HG02885 (cell line): ENCODE data around the gene MARF1.
"Not testable (repeated sequence)": the region's sequence is repeated elsewhere in the genome, so short reads cannot be mapped to it uniquely, and the experiment has no call there.

Experiments
- ATAC-seq: cut with Tn5 transposase; IDR thresholded peaks from one replicate; pipeline ENCODE4 v1.9.1; 2021; ENCODE audit warnings: mild to moderate bottlenecking; ENCODE audit not compliant: unreplicated experiment, poor library complexity

MARF1 gene

GRCh38 chr16:15655561-15655960, 12.6 kb upstream of the MARF1 start:
- ATAC-seq = not testable (repeated sequence)

- ATAC-seq = no peak
These were observed 11.6 kb upstream of the MARF1 start for GRCh38 chr16:15654591-15654990.

- ATAC-seq = no peak
These were observed 10.3 kb upstream of the MARF1 start for GRCh38 chr16:15653227-15653626.

- no peak for ATAC-seq
These were observed 9.5 kb upstream of the MARF1 start for GRCh38 chr16:15652293-15653001.

- ATAC-seq = peak; percentile 29
These were observed 7.8 kb upstream of the MARF1 start for GRCh38 chr16:15650698-15651171.

GRCh38 chr16:15650019-15650697, 7.2 kb upstream of the MARF1 start, which contains the start of gene NDE1:
TSS of gene NDE1 (plus strand) at chr16:15650245. CDS start at chr16:15664779, 14,534 bp downstream.
- peak; percentile 79 for ATAC-seq

GRCh38 chr16:15649727-15650018, 6.7 kb upstream of the MARF1 start:
- ATAC-seq = no peak

GRCh38 chr16:15649311-15649710, 6.4 kb upstream of the MARF1 start:
- not testable (repeated sequence) for ATAC-seq

- ATAC-seq = no peak
These were observed 5.3 kb upstream of the MARF1 start for GRCh38 chr16:15648135-15648730.

- no peak for ATAC-seq
These were observed 4.5 kb upstream of the MARF1 start for GRCh38 chr16:15647294-15648014.

GRCh38 chr16:15646557-15647293, 3.8 kb upstream of the MARF1 start:
- ATAC-seq = not testable (repeated sequence)

- ATAC-seq = not testable (repeated sequence)
These were observed 2.1 kb upstream of the MARF1 start for GRCh38 chr16:15644962-15645465.

- ATAC-seq = no peak
These were observed 1.5 kb upstream of the MARF1 start for GRCh38 chr16:15644267-15644961.

- no peak for ATAC-seq
These were observed 944 bp upstream of the MARF1 start for GRCh38 chr16:15643946-15644250.

- peak; percentile 58 for ATAC-seq
These were observed 352 bp downstream of the MARF1 start for GRCh38 chr16:15642557-15643047.

GRCh38 chr16:15641753-15642556, 999 bp downstream of the MARF1 start:
- no peak for ATAC-seq

GRCh38 chr16:15640966-15641365, 2.0 kb downstream of the MARF1 start:
- no peak for ATAC-seq

- no peak for ATAC-seq
These were observed 3.8 kb downstream of the MARF1 start for GRCh38 chr16:15639061-15639568.
